Transverse colon (tissue), 4 donors: Measurements from ENCODE around the gene OGT. TPM values are rescaled to one million over a fixed set of nuclear protein-coding genes. Genes with fewer than 3 reads are reported as not detected.
A peak's percentile ranks its signal among the peaks of the same experiment; 100 is the strongest.
"Not testable (repeated sequence)": the region's sequence is repeated elsewhere in the genome, so short reads cannot be mapped to it uniquely, and the experiment has no call there.

Source experiments
- DNase-seq: peaks from one replicate; pipeline ENCODE4 v3.0.0-alpha.2; 2019
- H3K27ac ChIP-seq, 4 donors: fragments of 200-600 bp; sonication (generic); 2 replicates each; pipeline ENCODE4 v1.5.1; 2016 to 2018; ENCODE audit warnings: inconsistent platforms in 4 of 4
- H3K27me3 ChIP-seq: fragments of 200-600 bp; sonication (generic); 2 replicates; pipeline ENCODE4 v1.5.1; 2017; ENCODE audit warnings: inconsistent platforms
- H3K36me3 ChIP-seq, 4 donors: fragments of 200-600 bp; sonication (generic); 2 replicates each; pipeline ENCODE4 v1.5.1; 2017 to 2019; ENCODE audit warnings: inconsistent platforms in 4 of 4
- H3K4me1 ChIP-seq, 4 donors: fragments of 200-600 bp; sonication (generic); 2 replicates each; pipeline ENCODE4 v1.5.1; 2017 to 2020; ENCODE audit warnings: inconsistent platforms in 4 of 4
- H3K4me3 ChIP-seq, 4 donors: fragments of 200-600 bp; sonication (generic); 1 replicate in 1 of 4; 2 replicates in 3 of 4; pipeline versions ENCODE4 v1.5.1 to v1.6.1; 2017 to 2019; ENCODE audit warnings: inconsistent platforms in 4 of 4
- H3K9me3 ChIP-seq, 2 donors: fragments of 200-600 bp; sonication (generic); 2 replicates each; pipeline ENCODE4 v1.5.1; 2017 to 2019; ENCODE audit warnings: inconsistent platforms in 2 of 2
- CTCF ChIP-seq, 5 experiments: fragments of 200-600 bp in 3 of 5; fragments of 450-650 bp in 2 of 5; sonication (generic) in 3 of 5; IDR thresholded peaks; 1 replicate in 2 of 5; 2 replicates in 3 of 5; pipeline ENCODE4 v1.5.1; 2016 to 2017; ENCODE audit warnings: antibody characterized with exemption in 5 of 5, inconsistent platforms in 3 of 5, mild to moderate bottlenecking in 2 of 5, moderate library complexity in 1 of 5
- EP300 ChIP-seq: sonication (generic); formaldehyde crosslinking; IDR thresholded peaks from one replicate; pipeline ENCODE4 v1.6.1; 2017; ENCODE audit warnings: antibody characterized with exemption, low read depth
- POLR2A ChIP-seq: fragments of 450-650 bp; IDR thresholded peaks from one replicate; pipeline ENCODE4 v1.6.1; 2016; ENCODE audit warnings: antibody characterized with exemption, mild to moderate bottlenecking, moderate library complexity
- POLR2AphosphoS5 ChIP-seq, 3 donors: sonication (generic); formaldehyde crosslinking; IDR thresholded peaks; one replicate each; pipeline ENCODE4 v1.6.1; 2016; ENCODE audit warnings: antibody characterized with exemption in 3 of 3
- WGBS, 2 donors: methylation state at CpG; one replicate each; pipeline ENCODE4 v1.1.5; 2018; ENCODE audit warnings: low coverage in 1 of 2; 5-methylcytosine and 5-hydroxymethylcytosine counted together
- in situ Hi-C, 4 donors: fragments of 200-750 bp; cut with MboI; loops; one replicate each; pipeline versions ENCODE4 v1.15.0 to v1.15.1; 2017; ENCODE audit warnings: low sequenced_read_pairs in 3 of 4, low pct_ligation_motif_present in 1 of 4, low pct_unique_long_range_greater_than_20kb in 1 of 4
- intact Hi-C: fragments of 100-400 bp; cut with DNase I; formaldehyde crosslinking; loops from one replicate; pipeline ENCODE4 v1.15.1; 2023; ENCODE audit warnings: low total_unique reads
- total RNA-seq, 4 donors: library from RNA; depleted of rRNA; stranded (reverse); fragments of >200 nt; gene quantifications; one replicate each; pipeline ENCODE4 v1.1.0, GENCODE V29; 2016

OGT gene
- total RNA-seq, 4 donors from 2014 or later = 146 to 307 (median 237) TPM

- 69% methylated on average over 16 of the region's 16 CpGs; no CpG with 5 or more reads in 1 of the 2 donors for WGBS, 2 donors
- intact Hi-C loops (no loop called here), in situ Hi-C loops (no loop called here)
- H3K9me3 ChIP-seq = no peaks in the 10 kb centered on the region
- TF ChIP-seq CTCF (IDR thresholded peaks at IDR 0.05) = no peak
- no peak for TF ChIP-seq POLR2A
- TF ChIP-seq POLR2AphosphoS5 (IDR thresholded peaks at IDR 0.05) = no peak
- no peak for TF ChIP-seq EP300
- no peaks in the 10 kb centered on the region for H3K4me1 ChIP-seq
- H3K27ac ChIP-seq = peak overlapping the region in 3 of 4 donors; percentile 38 to 47 (median 46)
- no peaks in the 10 kb centered on the region for H3K27me3 ChIP-seq
- peak overlapping the region; percentile 37 to 62 (median 40) for H3K4me3 ChIP-seq
- peak; percentile 9 for DNase-seq
- no peaks in the 10 kb centered on the region for H3K36me3 ChIP-seq
Measured at GRCh38 chrX:71493111-71493613, 39.7 kb upstream of the OGT start.

GRCh38 chrX:71495979-71496378 is 36.9 kb upstream of the OGT start:
- H3K36me3 ChIP-seq, H3K4me1 ChIP-seq, H3K9me3 ChIP-seq, H3K27me3 ChIP-seq, DNase-seq, intact Hi-C loops, H3K4me3 ChIP-seq, H3K27ac ChIP-seq, in situ Hi-C loops: not testable (repeated sequence)
- 76% methylated on average over 3 of the region's 3 CpGs; no CpG with 5 or more reads in 1 of the 2 donors for WGBS, 2 donors

- in situ Hi-C loops = no loop called here
- no peak overlapping the region for H3K27ac ChIP-seq
- no peaks in the 10 kb centered on the region for H3K9me3 ChIP-seq
- H3K27me3 ChIP-seq = no peaks in the 10 kb centered on the region
- TF ChIP-seq POLR2AphosphoS5 (IDR thresholded peaks at IDR 0.05) (no peak), EP300 (no peak), POLR2A (no peak), CTCF (IDR thresholded peaks at IDR 0.05) (no peak)
- no peak for DNase-seq
- H3K4me3 ChIP-seq = no peak overlapping the region
- 88% methylated on average over 3 of the region's 3 CpGs; no CpG with 5 or more reads in 1 of the 2 donors for WGBS, 2 donors
- intact Hi-C loops = no loop called here
- H3K36me3 ChIP-seq = no peaks in the 10 kb centered on the region
- H3K4me1 ChIP-seq = no peaks in the 10 kb centered on the region
Measured at GRCh38 chrX:71496476-71496875, 36.4 kb upstream of the OGT start.

GRCh38 chrX:71502080-71502479 is 30.8 kb upstream of the OGT start:
- not testable (repeated sequence) for H3K27me3 ChIP-seq, H3K4me3 ChIP-seq
- 88% methylated on average over 5 of the region's 5 CpGs; no CpG with 5 or more reads in 1 of the 2 donors for WGBS, 2 donors

DNA sequence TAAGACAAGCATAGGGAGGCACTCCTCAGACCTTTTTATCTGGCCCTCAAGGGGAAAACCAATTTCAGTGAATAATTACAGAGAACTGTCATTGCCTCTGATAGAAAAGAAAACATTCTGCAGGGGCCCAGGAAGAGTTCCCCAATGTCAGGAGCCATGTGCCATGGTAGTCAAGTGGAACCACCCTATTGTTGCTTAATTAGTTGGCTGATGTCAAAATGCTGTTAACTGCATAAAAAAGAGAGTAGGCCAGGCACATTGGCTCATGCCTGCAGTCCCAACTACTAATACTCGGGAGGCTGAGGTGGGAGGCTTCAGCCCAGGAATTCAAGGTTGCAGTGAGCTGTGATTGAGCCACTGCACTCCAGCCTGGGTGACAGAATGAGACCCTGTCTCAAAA is 28.6 kb upstream of the OGT start:
- Histone ChIP-seq H3K4me1 (no peaks in the 10 kb centered on the region), H3K27ac (no peak overlapping the region), H3K27me3 (no peaks in the 10 kb centered on the region), H3K9me3 (no peaks in the 10 kb centered on the region), H3K36me3 (no peaks in the 10 kb centered on the region), H3K4me3 (no peak overlapping the region)
- intact Hi-C loops (no loop called here), in situ Hi-C loops (no loop called here)
- TF ChIP-seq POLR2AphosphoS5 (IDR thresholded peaks at IDR 0.05) (no peak), POLR2A (no peak), CTCF (IDR thresholded peaks at IDR 0.05) (no peak), EP300 (no peak)
- 45% methylated on average over 1 of the region's 1 CpG; no CpG with 5 or more reads in 1 of the 2 donors for WGBS, 2 donors
- no peak for DNase-seq

More at GRCh38 chrX:71502080-71502479, 30.8 kb upstream of the OGT start:
- intact Hi-C loops, in situ Hi-C loops, H3K9me3 ChIP-seq, H3K4me1 ChIP-seq, DNase-seq, H3K36me3 ChIP-seq, H3K27ac ChIP-seq: not testable (repeated sequence)
